HG03565 (cell line): Measurements from ENCODE around the gene KHDC1L.
"Not testable (repeated sequence)": the region's sequence is repeated elsewhere in the genome, so short reads cannot be mapped to it uniquely, and the experiment has no call there.

Experiments used
- ATAC-seq: cut with Tn5 transposase; IDR thresholded peaks from one replicate; pipeline ENCODE4 v1.9.1; 2021; ENCODE audit warnings: mild to moderate bottlenecking, moderate library complexity; ENCODE audit not compliant: unreplicated experiment

Gene KHDC1L

GRCh38 chr6:73207221-73207837 lies 18.0 kb downstream of the KHDC1L start:
- ATAC-seq, result no peak

- ATAC-seq, result no peak
These were observed 21.0 kb downstream of the KHDC1L start for GRCh38 chr6:73204252-73204651.

GRCh38 chr6:73203098-73203497 lies 22.2 kb downstream of the KHDC1L start:
- no peak for ATAC-seq

- no peak for ATAC-seq
These were observed 24.6 kb downstream of the KHDC1L start for GRCh38 chr6:73200735-73201134.

- no peak for ATAC-seq
These were observed 25.0 kb downstream of the KHDC1L start for GRCh38 chr6:73200247-73200646.

GRCh38 chr6:73194744-73195143 lies 30.6 kb downstream of the KHDC1L start:
- ATAC-seq, result no peak

GRCh38 chr6:73193302-73193701 lies 32.0 kb downstream of the KHDC1L start:
- not testable (repeated sequence) for ATAC-seq

GRCh38 chr6:73182021-73182607 lies 43.2 kb downstream of the KHDC1L start:
- ATAC-seq, result no peak

GRCh38 chr6:73180763-73181619 lies 44.3 kb downstream of the KHDC1L start:
- peak; percentile 78 for ATAC-seq

- no peak for ATAC-seq
These were observed 45.1 kb downstream of the KHDC1L start for GRCh38 chr6:73180076-73180738.

- ATAC-seq, result peak; percentile 58
These were observed 47.9 kb downstream of the KHDC1L start for GRCh38 chr6:73177221-73177944.

- no peak for ATAC-seq
These were observed 49.2 kb downstream of the KHDC1L start for GRCh38 chr6:73176057-73176456.

- no peak for ATAC-seq
These were observed 50.6 kb downstream of the KHDC1L start for GRCh38 chr6:73174646-73175045.
